HG03571 (cell line): ENCODE results near the gene LRMDA.

Experiments
- ATAC-seq: cut with Tn5 transposase; IDR thresholded peaks from one replicate; pipeline ENCODE4 v1.9.1; 2021; ENCODE audit not compliant: unreplicated experiment

Gene LRMDA

GRCh38 chr10:75531571-75532031 lies 100.2 kb downstream of the LRMDA start:
- ATAC-seq: no peak

GRCh38 chr10:75532253-75532924 lies 101.0 kb downstream of the LRMDA start:
- no peak for ATAC-seq

GRCh38 chr10:75538144-75538543 lies 106.7 kb downstream of the LRMDA start:
- ATAC-seq: no peak

DNA sequence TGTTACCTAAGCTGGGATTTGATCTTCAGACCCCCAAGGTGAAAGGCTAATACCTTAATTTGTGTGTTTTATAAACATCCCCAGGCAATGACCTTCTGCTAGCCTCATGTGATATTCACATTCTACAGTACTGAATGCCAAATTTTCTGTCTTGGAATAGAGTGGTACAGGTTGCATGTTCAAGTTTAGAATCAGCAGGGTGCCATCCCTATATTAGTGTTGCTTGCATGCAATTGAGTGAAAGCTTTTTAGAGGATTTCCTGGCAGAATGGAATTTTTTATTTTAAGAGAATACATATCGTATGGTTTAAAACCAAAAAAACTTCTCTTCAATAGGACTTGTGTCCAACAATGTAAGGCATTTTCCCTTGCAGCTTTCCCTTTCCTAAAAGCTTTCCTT lies 107.3 kb downstream of the LRMDA start:
- no peak for ATAC-seq

GRCh38 chr10:75540357-75540966 lies 109.0 kb downstream of the LRMDA start:
- no peak for ATAC-seq

DNA sequence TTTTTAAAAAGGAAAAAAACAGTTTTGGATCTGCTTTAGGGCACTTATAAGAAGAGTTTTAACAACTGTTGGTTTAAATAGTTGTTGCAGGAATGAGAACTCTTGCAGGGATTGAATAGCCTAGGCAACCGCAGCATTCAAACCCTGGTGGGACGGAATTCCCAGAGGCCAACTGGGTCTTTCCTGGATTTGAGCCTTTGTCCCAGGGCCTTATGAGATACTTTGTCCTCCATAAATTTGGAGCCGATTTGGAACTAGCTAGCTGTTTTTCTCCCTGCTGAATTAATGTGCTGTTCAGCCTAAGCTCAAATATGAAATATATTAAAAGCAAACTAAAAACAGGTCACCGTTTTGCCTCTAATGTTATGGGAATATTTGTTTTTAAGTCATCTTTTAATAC lies 109.6 kb downstream of the LRMDA start:
- ATAC-seq: no peak

DNA sequence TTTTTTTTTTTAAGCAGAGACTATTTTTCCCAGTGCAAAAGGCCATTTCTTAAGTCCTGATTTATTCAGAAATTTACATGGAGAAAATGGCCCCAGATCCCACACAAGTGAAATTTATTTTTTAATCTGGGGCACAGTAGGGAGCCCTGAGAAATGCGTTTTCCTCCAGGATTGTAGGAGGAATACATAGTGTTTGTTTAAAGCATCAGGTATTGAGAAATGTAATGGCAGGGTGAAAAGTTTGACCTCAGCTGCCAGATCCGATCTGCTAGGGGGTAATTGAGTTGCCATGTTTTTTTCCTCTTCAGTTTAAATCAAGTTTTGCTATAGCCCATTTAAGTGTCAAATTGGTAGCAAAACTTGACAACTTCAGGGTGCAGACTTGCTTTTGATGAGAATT lies 110.0 kb downstream of the LRMDA start:
- ATAC-seq: no peak

DNA sequence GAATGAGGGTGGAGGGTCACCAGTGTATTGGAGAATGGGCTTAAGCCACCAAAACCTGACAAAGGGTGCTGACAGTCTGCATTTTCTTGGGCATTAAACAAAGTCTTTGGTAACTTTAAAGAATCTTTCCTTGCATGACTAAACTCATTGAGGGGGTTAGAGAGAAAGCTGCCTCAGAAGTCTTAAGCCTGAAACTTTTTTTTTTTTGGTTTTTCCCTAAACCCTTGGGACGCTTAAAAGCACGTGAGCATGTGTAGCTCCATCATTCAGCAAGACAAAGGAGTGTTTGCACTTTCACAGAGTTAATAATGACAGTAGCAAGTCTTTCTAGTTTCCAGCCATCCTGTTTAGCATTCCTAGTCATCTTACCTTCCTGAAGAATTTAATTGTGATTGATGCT lies 110.7 kb downstream of the LRMDA start:
- no peak for ATAC-seq

DNA sequence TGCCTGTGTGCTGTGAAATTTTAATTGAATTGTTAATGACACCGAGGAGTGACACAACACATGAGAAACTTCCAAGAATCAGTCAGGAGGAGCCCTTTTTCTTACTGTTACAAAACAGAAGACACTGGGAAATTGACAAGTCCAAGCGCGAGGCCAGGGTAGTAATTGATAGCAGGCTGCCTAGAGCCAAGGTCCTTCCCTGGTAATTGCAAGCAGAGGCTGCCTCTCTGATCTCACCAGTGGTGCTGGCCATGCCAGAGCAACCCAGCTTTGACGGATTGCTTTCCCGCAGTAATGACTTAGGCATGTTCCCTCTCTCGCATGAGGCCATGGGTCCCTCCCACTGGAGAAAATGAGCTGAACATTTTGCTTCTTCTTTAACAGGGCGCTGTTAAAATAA lies 111.5 kb downstream of the LRMDA start:
- no peak for ATAC-seq

DNA sequence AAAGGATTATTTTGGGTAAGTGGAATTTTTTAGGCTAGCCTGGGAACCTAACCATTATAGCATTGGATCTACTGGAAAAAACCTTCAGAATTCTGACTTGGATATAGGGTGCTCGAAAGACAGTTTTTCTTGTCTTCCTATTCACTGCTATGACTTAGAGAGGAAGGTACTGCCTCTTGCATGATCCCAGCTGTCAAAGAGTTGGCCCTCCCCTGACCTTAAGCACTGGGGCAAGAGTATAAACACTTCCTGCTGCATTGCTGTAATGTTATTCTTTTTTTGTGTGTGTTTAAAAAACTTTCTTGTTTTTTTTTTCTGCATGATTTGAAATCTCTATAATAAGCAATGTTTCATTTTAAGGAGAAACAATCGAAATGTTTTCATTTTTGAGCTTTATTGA lies 113.0 kb downstream of the LRMDA start:
- ATAC-seq: no peak

DNA sequence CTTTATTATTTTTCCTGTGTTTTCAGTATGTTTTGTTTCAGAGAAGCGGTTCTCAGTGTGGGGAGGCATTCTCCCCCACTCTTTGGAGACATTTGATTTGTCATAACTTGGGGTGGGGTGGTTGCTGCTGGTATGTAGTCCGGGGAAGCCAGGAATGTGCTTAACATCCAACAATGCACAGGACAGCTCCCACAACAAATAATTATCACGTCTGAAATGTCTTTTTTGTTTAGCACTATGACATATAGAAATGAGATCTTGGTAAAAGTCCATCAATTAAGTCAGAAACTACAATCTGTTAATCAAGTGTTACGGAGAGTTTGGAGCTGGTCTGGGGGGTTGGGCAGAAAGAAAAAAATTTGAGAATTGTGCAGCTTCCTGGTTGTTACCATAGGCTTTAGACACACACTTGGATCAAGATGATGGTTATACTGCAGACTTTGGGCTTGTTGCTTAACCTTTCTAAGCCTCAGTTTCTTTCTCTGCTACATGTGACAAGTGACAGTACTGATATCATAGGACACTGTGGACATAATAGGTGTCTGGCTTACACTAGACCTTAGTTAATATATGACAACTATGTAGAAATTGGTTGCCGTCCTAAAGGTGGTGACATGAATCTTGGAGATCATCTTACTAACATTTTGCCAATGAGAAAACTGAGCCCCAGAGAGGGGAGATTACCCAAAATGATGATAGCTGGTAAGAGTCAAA lies 113.7 kb downstream of the LRMDA start:
- no peak for ATAC-seq

GRCh38 chr10:75546004-75546403 lies 114.6 kb downstream of the LRMDA start:
- no peak for ATAC-seq

DNA sequence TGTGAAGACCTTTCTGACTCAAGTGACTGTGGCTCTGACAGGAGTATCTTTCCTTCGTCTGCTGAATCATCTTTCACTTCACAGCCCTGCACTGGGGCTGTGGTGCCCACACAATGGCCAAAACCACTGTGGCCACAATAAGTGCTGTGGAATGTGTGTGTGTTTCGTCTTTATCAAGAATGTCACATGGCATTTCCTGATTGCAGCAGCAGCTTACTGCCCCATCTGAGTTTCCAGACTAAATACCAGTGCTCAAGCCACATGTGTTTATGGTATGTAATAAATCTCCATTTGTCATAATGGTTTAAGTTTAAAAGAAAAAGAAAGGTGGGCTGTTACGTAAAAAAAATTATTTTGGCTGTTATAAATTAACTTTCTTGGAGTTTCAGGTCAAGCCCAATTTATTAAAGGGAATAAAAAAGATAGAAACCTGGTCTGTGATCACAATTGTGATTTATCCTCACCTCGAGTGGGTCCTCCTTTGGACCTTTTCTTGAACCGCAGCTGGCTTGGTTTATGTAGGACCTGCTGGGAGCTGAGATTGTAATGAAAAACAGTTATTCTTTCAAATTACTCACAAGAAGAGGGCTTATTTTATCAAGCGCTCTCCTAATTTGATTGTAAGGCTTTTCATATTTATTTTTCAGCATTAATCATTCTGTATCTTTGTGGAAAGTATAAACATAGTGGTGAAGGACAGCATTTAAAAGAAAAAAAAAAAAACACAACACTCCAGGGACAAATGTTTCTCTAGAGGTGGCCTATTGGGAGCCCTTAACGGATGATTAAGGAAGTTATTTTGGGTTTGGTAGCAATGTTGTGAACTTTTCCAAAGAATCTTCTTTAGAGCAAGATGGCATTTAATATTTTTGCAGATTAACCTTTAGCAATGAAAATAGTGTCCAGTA lies 116.2 kb downstream of the LRMDA start:
- ATAC-seq: no peak

DNA sequence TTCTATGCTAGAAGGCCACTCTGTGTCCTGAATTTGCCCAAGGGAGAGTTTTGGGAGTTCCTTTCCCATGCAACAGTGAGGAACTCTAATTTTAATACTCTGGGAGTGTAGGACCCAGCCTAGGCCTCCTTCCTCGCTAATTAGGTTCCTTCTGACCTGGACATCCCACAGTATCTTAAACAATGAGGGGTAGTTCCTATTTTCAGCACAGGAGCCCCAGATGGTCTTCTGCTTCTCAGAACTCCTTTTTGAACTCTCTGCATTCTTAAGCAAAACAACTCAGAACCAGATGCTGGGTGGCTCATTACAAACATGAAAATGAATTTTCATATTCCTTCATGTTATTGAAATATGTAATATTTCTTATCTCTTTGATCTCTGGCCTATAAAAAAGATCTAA lies 116.9 kb downstream of the LRMDA start:
- ATAC-seq: no peak

DNA sequence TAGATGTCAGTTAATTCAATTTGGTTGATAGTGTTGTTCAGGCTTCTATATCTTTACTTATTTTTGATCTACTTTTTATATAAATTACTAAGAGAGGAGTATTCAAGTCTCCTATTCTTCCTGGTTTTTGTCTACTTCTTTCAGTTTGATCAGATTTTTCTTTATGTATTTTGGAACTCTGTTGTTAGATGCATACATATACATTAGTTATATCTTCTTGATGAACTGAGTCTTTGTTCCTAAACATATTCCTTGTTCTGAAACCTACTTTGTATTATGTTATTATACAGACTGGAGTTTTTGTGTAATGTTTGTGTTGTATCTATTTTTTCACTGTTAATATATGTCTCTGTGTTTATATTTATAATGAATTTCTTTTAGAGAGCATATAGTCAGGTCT lies 118.8 kb downstream of the LRMDA start:
- no peak for ATAC-seq

- no peak for ATAC-seq
These were observed 120.7 kb downstream of the LRMDA start for GRCh38 chr10:75552171-75552570.

GRCh38 chr10:75553550-75553949 lies 122.1 kb downstream of the LRMDA start:
- ATAC-seq: no peak

- ATAC-seq: no peak
These were observed 123.9 kb downstream of the LRMDA start for GRCh38 chr10:75555323-75555722.

DNA sequence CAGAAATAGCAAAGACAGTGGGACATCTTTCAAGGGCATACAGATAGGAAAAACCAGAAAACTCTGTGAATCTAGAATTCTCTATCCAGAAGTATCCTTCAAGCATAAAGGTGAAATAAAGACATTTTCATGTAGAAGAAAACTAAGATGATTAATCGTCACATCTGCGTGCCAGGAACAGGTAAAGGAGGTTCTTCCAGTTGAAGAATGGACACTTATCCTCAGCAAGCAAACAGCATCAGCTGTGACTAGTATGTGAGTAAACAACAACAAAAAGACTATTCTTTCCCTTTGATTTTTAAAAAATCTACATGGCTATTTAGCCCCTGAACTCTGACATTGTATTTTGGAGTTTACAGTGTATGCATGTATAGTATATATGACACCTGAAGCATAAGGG lies 124.9 kb downstream of the LRMDA start:
- no peak for ATAC-seq

DNA sequence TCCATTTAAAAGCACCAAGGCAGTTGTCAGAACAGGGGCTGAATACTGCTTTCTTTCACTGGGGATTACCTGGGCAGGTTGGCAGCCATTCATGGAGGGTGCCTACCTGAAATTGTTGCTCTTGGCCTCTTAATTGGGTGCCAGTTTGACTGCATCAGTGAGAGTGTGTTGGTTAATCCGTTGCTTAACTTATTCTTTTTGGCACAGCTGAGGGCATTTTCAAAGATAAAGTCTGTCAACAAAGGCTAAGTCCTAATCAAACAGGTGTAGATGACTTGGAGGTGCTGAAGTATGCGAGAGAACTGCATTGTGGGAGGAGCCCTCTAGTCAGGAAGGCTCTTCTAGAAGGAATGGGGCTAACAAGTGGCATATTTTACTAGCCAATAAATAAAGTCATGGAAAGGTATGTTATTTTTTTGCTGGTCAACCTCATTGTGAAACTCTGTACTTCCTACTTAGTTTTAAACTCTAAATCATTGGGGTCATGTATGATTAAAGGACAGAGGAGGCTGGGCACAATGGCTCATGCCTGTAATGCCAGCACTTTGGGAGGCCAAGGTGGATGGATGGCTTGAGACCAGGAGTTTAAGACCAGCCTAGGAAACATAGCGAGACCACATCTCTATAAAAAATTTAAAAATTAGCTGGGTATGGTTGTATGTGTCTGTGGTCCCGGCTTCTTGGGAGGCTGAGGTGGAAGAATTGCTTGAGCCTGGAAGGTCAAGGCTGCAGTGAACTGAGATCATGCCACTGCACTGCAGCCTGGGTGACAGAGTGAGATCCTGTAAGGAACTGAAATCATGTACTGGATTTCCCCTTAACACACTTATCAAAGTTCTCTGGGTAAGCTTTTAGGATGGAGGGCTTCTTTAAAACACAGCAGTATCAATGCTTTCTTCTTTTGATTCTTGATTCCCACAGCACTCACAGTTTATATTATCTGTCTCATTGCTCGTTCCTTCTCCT lies 134.1 kb downstream of the LRMDA start:
- no peak for ATAC-seq
